ENCODE measurements around the gene TNPO3.
"Not testable (repeated sequence)": the region's sequence is repeated elsewhere in the genome, so short reads cannot be mapped to it uniquely, and the experiment has no call there.

Gene TNPO3

DNA sequence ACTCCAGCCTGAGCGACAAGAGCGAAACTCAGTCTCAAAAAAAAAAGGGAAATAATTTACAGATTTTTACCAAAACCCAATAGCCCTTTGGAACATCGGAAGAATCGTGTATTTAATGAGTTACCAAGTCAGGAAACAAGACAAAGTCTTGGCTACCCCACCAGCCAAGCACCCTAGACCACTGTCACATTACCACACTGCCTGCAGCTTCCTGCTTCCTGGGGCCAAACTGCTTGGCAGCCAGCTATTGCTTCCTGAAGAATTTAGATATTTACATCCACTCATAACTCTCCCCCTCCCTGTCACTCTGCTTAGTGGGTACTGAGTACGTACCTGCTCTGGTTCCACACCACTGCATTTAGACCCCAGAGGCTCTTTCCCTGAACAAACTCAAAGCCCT, 14.1 kb upstream of the TNPO3 start:
- no peak for DNase-seq

DNA sequence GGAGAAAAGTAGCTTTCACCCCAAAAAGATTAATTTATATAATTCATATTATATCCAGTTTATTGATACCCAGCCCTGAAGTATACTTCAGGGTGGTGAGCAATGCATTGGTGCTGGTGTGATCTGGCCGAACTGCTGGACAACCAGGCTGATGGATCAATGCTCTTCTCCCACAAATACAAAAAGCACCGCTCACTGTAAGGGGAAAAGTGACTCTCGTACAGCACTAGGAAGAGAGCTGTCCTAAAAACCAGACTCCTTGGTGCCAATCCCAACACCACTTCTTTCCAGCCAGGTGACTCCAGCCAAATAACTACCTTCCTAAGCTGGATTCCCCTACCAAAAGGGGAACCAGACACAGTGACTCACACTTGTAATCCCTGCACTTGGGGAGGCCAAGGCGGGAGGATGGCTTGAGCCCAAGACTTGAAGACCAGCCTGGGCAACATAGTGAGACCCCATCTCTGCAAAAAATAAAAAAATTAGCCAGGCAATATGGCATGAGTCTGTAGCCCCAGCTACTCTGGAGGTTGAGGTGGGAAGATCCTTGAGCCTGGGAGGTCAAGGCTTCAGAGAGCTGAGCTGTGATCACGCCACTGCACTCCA, 13.1 kb upstream of the TNPO3 start:
- DNase-seq = no peak

DNA sequence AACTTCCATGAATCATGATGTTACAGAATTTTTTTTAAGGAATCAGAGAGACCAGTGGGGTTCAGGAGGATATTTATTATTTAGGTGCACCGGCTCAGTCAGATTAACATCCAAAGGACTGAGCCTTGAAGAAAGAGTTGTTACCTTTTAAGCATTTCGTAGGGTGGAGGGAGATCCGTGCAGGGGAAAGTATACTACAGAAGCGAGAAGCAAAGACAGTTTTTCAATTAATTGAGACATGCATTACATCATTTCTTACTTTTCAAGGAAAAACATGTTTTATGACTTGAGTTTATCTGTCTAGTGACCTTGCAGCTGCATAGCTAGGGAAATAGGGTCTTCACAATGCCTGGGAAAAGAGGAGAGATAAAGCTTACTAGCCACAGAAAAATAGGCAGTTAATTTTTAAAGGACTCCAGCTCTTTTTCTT, 12.2 kb upstream of the TNPO3 start:
- DNase-seq = not testable (repeated sequence)

GRCh38 chr7:129066290-129067131, 11.6 kb upstream of the TNPO3 start:
- DNase-seq = peak; percentile 75

DNA sequence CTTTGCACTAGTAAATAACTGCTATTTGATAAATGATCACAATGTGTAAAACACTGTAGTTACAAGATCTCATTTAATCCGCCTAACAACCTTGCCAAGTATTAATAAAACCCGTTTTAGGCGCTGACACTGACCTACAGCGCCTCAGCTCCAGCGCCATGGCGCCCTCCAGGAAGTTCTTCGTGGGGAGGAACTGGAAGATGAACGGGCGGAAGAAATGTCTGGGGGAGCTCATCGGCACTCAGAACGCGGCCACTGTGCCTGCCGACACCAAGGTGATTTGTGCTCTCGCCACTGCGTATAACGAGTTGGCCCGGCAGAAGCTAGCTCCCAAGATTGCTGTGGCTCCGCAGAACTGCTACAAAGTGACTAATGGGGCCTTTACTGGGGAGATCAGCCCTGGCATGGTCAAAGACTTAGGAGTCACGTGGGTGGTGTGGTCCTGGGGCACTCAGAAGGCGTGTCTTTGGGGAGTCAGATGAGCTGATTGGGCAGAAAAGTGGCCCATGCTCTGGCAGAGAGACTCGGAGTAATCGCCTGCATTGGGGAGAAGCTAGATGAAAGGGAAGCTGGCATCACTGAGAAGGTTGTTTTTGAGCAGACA, 1.1 kb upstream of the TNPO3 start:
- DNase-seq = no peak

DNA sequence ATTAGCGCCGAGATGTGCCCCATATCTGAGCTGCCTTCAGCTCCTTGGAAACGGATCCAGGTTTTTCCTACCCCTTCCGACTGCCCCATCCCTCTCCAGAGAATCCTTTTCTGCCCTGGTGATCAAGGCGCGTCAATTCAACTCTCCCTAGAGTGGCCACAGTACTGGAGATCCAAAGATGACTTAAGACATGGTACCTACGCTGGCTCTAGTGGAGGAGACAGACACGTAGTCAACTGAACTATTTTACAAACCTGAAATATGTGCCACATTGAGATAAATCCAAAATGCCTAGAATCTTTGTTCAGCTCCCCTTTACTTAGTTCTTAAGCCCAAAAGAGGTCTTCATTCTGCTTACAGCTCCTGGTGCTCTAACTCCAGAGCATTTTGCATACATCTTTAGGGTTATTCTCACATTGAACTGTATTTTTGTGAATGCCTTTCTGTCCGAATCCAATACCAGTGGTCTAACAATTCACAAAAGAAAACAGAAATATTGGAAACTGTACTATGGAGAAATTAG, 444 bp upstream of the TNPO3 start:
- no peak for DNase-seq

- peak; percentile 16 for DNase-seq
Measured at GRCh38 chr7:129053938-129054437, 923 bp downstream of the TNPO3 start.

DNA sequence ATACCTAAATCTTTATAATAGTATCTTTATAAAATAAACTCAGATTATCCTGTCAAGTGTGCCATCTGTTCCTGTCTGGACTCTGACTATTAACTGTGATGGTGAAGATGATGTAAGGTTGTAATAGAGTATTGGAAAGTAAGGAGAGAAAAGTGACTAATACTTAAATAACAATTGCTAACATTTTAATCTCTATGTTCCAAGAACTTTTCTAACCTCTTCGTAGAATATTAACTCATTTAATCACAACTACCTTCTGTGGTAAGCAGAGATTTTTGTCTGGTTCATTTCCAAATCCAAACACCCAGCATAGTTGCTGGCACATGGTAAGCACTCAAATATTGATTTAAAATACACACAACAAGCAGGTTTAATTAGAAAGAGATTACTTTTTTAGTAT, 2.5 kb downstream of the TNPO3 start:
- DNase-seq = no peak

DNA sequence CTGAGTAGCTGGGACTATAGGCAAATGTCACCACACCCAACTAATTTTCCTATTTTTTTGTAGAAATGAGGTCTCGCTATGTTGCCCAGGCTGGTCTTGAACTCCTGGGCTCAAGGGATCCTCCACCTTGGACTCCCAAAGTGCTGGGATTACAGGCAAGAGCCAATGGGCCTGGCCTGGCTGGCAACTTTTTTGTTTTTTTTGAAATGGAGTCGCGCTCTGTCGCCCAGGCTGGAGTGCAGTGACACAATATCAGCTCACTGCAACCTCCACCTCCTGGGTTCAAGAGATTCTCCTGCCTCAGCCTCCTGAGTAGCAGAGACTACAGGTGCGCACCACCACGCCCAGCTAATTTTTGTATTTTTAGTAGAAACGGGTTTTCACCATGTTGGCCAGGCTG, 3.5 kb downstream of the TNPO3 start:
- DNase-seq = not testable (repeated sequence)

DNA sequence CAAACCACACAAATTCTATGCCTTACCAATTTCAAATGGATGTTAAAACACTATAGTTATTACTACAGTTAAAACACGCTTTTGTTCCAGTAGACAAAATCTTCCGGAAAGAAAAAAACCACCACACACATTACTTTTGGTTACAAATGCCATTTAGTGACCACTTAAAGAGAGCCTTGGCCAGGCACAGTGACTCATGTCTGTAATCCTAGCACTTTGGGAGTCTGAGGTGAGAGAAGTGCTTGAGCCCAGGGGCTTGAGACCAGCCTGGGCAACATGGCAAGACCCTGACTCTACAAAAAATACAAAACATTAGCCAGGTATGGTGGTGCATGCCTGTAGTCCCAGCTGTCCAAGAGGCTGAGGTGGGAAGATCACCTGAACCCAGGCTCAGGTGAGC, 7.2 kb downstream of the TNPO3 start:
- DNase-seq = no peak

GRCh38 chr7:129045682-129046081, 9.2 kb downstream of the TNPO3 start:
- no peak for DNase-seq

- no peak for DNase-seq
Measured at GRCh38 chr7:129043012-129043411, 11.9 kb downstream of the TNPO3 start.

GRCh38 chr7:129041142-129042085, 13.5 kb downstream of the TNPO3 start:
- DNase-seq = peak; percentile 26

DNA sequence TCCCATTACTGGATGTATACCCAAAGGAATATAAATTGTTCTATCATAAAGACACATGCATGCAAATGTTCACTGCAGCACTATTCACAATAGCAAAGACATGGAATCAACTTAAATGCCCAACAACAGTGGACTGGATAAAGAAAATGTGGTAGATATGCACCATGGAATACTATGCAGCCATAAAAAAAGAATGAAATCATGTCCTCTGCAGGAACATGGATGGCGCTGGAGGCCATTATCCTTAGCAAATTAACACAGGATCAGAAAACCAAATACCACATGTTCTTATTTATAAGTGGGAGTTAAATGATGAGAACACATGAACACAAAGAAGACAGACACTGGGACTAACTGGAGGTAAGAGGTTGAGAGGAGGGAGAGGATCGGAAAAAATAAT, 16.4 kb downstream of the TNPO3 start:
- DNase-seq = not testable (repeated sequence)

- DNase-seq = no peak
Measured at GRCh38 chr7:129037585-129037984, 17.3 kb downstream of the TNPO3 start.

- no peak for DNase-seq
Measured at GRCh38 chr7:129032017-129032416, 22.9 kb downstream of the TNPO3 start.

DNA sequence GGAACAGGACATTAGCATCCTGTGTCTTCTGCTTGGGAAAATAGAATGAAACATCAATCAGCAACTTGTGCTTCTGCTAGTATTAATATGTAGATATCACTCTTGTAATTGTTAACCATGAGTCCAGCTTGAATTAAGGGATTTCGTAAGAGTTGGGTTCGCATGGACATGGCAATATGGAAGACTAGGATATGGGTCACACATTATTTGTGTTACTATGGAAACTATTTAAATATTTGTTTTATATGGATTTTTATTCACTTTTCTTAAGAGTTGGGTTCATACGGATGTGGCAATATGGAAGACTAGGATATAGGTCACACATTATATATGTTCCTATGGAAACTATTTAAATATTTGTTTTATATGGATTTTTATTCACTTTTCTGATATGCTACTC, 24.5 kb downstream of the TNPO3 start:
- no peak for DNase-seq

GRCh38 chr7:129024125-129024524, 30.8 kb downstream of the TNPO3 start:
- no peak for DNase-seq

- DNase-seq = no peak
Measured at GRCh38 chr7:129021656-129022055, 33.3 kb downstream of the TNPO3 start.

- no peak for DNase-seq
Measured at GRCh38 chr7:129017933-129018538, 36.9 kb downstream of the TNPO3 start.

GRCh38 chr7:129017264-129017663, 37.6 kb downstream of the TNPO3 start:
- DNase-seq = no peak

All from fibroblast of skin of back (primary cell).